Raji (cell line): Measurements from ENCODE around the gene APC2.

ENCODE experiments used
- POLR2A ChIP-seq: IDR thresholded peaks from 2 replicates; pipeline ENCODE4 v1.6.1; 2011; ENCODE audit warnings: low read depth, low read length, control low read depth; ENCODE audit not compliant: insufficient read depth

Gene APC2

DNA sequence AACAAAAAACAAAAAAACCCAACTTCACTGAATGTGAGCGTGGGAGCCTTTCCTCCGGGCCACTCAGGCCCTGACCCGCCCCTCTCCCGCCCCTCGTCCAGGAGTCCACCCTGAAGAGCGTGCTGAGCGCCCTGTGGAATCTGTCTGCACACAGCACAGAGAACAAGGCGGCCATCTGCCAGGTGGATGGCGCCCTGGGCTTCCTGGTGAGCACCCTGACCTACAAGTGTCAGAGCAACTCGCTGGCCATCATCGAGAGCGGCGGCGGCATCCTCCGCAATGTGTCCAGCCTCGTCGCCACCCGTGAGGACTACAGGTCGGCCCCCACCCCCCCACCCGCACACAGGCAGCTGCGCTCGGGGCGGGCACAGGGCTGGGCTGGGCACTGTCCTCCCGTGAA, 11.9 kb downstream of the APC2 start:
- no peak for TF ChIP-seq POLR2A

DNA sequence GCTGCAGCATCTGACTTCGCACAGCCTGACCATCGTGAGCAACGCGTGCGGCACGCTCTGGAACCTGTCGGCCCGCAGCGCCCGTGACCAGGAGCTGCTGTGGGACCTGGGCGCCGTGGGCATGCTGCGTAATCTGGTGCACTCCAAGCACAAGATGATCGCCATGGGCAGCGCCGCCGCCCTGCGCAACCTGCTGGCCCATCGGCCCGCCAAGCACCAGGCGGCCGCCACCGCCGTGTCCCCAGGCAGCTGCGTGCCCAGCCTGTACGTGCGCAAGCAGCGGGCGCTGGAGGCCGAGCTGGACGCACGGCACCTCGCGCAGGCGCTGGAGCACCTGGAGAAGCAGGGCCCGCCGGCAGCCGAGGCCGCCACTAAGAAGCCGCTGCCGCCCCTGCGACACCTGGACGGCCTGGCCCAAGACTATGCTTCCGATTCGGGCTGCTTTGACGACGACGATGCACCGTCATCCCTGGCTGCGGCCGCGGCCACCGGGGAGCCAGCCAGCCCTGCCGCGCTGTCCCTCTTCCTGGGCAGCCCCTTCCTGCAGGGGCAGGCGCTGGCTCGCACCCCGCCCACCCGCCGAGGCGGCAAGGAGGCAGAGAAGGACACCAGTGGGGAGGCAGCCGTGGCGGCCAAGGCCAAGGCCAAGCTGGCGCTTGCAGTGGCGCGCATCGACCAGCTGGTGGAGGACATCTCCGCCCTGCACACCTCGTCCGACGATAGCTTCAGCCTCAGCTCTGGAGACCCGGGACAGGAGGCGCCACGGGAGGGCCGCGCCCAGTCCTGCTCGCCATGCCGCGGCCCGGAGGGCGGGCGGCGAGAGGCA, 15.5 kb downstream of the APC2 start:
- no peak for TF ChIP-seq POLR2A

DNA sequence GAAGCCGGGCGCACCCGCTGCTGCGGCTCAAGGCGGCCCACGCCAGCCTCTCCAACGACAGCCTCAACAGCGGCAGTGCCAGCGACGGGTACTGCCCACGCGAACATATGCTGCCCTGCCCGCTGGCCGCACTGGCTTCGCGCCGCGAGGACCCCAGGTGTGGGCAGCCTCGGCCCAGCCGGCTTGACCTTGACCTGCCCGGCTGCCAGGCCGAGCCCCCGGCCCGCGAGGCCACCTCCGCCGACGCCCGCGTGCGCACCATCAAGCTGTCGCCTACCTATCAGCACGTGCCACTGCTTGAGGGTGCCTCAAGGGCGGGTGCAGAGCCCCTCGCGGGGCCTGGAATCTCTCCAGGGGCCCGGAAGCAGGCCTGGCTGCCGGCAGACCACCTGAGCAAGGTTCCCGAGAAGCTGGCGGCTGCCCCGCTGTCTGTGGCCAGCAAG, 16.1 kb downstream of the APC2 start:
- TF ChIP-seq POLR2A, result no peak

DNA sequence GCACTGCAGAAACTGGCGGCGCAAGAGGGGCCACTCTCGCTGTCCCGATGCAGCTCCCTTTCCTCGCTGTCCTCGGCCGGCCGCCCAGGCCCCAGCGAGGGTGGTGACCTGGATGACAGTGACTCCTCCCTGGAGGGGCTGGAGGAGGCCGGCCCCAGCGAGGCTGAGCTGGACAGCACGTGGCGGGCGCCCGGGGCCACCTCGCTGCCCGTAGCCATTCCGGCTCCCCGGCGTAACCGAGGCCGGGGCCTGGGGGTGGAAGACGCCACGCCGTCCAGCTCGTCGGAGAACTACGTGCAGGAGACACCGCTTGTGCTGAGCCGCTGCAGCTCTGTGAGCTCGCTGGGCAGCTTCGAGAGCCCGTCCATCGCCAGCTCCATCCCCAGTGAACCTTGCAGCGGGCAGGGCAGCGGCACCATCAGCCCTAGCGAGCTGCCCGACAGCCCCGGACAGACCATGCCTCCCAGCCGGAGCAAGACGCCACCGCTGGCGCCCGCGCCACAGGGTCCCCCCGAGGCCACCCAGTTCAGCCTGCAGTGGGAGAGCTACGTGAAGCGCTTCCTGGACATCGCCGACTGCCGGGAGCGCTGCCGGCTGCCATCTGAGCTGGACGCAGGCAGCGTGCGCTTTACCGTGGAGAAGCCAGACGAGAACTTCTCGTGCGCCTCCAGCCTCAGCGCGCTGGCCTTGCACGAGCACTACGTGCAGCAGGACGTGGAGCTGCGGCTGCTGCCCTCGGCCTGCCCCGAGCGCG, 16.7 kb downstream of the APC2 start:
- TF ChIP-seq POLR2A, result no peak

DNA sequence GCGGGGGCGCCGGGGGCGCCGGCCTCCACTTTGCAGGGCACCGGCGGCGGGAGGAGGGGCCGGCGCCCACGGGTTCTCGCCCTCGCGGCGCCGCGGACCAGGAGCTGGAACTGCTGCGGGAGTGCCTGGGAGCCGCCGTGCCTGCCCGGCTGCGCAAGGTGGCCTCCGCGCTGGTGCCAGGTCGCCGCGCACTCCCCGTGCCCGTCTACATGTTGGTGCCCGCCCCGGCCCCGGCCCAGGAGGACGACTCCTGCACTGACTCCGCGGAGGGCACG, 17.2 kb downstream of the APC2 start:
- TF ChIP-seq POLR2A, result no peak

DNA sequence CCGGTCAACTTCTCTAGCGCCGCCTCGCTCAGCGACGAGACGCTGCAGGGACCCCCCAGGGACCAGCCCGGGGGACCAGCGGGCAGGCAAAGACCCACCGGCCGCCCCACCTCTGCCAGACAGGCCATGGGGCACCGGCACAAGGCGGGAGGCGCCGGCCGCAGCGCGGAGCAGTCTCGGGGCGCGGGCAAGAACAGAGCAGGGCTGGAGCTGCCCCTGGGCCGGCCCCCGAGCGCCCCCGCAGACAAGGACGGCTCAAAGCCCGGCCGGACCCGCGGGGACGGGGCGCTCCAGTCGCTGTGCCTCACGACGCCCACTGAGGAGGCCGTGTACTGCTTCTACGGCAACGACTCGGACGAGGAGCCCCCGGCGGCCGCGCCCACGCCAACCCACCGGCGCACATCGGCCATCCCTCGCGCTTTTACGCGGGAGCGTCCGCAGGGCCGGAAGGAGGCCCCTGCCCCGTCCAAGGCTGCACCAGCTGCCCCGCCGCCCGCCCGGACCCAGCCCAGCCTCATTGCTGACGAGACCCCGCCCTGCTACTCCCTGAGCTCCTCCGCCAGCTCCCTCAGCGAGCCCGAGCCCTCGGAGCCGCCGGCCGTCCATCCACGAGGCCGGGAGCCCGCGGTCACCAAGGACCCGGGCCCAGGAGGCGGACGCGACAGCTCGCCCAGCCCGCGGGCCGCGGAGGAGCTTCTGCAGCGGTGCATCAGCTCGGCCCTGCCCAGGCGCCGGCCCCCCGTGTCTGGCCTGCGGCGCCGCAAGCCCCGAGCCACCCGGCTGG, 17.8 kb downstream of the APC2 start:
- TF ChIP-seq POLR2A, result no peak

DNA sequence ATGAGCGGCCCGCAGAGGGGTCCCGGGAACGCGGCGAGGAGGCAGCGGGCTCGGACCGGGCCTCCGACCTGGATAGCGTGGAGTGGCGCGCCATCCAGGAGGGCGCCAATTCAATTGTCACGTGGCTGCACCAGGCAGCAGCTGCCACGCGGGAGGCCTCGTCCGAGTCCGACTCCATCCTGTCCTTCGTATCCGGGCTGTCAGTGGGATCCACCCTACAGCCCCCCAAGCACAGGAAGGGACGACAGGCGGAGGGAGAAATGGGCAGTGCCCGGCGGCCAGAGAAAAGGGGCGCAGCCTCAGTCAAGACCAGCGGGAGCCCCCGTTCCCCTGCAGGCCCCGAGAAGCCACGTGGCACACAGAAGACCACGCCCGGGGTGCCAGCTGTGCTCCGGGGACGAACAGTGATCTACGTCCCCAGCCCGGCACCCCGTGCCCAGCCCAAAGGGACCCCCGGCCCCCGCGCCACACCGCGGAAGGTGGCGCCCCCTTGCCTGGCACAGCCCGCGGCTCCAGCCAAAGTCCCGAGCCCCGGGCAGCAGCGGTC, 18.4 kb downstream of the APC2 start:
- TF ChIP-seq POLR2A, result no peak

DNA sequence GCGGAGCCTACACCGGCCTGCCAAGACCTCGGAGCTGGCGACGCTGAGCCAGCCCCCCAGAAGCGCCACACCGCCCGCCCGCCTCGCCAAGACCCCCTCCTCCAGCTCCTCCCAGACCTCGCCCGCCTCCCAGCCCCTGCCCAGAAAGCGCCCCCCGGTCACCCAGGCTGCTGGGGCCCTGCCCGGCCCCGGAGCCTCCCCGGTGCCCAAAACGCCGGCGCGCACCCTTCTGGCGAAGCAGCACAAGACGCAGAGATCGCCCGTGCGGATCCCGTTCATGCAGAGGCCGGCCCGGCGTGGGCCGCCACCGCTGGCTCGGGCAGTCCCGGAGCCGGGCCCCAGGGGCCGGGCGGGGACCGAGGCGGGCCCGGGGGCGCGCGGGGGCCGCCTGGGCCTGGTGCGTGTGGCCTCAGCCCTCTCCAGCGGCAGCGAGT, 18.9 kb downstream of the APC2 start:
- TF ChIP-seq POLR2A, result no peak

DNA sequence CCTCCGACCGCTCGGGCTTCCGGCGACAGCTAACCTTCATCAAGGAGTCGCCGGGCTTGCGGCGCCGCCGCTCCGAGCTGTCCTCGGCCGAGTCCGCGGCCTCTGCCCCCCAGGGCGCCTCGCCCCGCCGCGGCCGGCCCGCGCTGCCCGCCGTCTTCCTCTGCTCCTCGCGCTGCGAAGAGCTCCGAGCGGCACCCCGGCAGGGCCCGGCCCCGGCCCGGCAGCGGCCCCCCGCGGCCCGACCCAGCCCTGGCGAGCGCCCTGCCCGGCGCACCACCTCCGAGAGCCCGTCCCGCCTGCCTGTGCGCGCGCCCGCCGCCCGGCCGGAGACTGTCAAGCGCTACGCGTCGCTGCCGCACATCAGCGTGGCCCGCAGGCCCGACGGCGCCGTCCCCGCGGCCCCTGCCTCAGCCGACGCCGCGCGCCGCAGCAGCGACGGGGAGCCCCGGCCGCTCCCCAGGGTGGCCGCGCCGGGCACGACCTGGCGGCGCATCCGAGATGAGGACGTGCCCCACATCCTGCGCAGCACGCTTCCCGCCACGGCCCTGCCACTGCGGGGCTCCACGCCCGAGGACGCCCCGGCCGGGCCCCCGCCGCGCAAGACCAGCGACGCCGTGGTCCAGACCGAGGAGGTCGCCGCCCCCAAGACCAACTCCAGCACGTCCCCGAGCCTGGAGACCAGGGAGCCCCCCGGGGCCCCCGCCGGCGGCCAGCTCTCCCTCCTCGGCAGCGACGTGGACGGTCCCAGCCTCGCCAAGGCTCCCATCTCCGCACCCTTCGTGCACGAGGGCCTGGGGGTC, 19.5 kb downstream of the APC2 start:
- TF ChIP-seq POLR2A, result no peak

DNA sequence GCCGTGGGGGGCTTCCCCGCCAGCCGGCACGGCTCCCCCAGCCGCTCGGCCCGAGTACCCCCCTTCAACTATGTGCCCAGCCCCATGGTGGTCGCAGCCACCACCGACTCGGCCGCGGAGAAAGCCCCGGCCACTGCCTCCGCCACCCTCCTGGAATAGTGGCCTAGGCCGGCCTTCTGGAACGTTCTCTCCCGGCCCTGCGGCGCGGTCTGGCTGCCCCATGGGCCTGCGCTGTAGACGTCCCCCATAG, 20.1 kb downstream of the APC2 start:
- TF ChIP-seq POLR2A, result no peak

DNA sequence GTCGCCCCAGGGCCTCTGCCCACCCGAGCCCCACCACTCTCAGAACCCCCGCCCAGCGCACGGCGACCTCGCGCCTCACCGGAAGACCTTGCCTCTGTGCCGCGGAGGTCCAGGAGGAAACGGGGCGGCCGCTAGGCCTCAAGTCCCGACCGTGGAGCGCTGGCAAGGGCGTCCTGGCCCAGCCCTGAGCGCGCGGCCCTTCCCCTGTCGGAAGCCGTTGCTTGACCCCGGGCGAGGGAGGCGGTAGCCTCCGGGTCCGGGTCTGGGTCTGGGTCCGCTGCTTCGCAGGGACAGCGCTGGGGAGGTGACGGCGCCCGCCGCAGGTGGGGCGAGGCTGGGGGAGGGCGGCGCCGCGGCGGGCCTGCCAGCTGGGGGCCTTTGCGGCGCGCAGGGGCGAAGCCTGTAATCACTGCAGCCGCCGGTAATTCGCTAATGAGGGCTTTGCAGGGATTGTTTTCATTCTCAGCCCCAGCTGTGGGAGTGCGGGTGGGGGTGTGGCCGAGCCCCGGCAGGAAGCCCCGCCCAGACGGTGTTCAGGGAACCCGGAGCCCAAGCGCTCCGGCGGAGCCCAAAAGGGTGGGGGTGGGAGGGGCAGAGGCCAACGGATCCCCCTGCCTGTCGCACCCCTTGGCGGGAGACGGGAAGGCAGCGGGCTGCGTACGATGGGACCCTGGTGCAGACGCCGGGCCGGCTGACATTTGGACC, 20.5 kb downstream of the APC2 start:
- no peak for TF ChIP-seq POLR2A

DNA sequence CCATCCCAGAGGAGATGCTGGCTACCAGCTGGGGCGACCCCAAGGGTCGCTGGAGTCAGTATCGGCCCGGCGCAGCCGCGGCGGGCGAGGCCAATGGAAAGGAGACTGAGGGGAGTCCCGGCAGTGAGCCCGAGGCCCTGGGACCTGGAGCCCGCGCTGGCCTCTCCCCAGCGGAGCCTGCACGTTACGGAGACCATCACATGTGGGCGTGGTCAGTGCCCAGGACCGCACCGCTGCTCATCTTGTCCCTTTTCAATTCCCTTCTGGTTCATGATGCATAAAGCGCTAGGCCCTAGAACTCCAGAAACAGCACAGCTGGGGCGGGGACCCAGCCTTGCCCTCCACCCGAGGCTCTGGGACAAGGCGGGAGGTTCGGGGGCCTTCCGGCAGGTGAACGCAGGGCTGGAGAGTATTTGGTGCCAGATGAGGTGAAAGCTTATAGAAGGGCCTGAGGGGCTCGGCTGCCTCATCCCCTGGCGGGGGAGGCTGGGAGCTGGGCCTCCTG, 21.1 kb downstream of the APC2 start:
- TF ChIP-seq POLR2A, result no peak

DNA sequence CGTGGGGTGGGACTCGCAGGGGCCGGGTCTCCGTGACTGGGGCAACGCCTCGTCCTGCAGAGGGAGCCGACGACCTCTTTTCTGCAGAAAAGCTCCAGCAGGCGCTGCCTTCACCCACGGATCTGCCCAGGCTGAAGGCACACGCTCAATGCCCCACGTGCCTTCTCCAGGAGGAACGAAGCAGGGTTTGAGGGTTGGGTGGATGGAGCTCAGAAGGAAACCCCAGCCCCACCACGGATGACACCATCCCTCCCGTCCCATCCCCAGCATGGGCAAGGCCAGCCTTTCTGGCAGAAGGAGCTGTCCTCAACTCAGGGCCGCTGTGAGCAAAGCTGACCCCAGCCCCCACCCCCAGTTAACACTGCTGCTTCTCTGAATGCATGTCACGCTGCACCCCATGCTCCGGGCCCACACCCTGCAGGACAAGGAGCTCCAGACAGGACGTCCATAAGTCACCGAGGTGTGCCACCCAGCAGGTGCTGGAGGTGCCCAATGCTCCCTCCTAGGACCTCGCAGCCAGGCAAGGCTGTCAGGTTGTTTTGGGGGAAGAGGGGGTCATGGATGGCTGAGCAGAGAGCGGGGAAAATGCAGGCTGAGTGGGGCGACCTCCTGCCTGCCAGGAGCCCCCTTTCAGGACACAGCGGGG, 21.7 kb downstream of the APC2 start:
- TF ChIP-seq POLR2A, result no peak
